GM15510 (cell line): ENCODE results near the gene TACR1.

Source experiments
- POLR2A ChIP-seq: IDR thresholded peaks from 3 replicates; pipeline ENCODE4 v1.6.1; 2011; ENCODE audit warnings: borderline replicate concordance; ENCODE audit not compliant: insufficient read length; ENCODE audit errors: extremely low read depth

Gene TACR1

DNA sequence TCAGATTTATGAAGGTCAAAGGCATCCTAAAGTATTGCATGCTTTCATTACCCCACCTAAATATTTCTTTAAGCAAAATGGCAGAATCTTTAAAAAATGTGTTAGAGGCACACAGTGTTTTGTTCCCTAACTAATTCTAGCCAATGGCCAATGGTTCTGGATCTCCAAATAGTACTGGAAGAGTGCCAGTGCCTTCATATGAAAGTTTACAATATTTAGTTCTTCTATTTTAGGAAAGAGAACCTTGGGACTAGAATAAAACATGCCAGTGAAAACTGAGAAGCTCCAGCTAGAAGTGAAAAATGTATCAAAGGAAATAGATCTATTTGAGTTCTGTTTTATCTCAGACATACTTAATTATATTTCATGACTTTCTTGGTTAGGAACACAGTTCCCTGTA, 37.1 kb downstream of the TACR1 start:
- no peak for TF ChIP-seq POLR2A

DNA sequence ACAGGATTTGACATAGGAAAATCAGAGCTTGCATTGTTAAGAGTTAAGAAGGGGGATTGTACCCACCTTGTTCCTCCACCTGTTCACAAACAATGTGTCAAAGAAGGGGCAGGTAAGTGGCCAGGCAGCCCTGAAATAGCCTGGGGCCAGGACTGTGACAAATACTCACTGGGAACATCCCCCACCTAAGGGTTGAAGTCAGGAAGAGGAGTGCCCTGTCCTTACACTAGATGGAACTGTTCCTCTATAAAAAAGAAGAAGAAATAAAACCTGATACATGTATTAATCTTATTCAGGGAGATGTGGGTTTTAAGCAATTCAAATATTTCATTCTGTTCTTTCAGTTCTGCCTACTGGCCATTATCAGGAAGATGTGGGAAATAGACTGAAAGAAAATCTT, 41.9 kb downstream of the TACR1 start:
- no peak for TF ChIP-seq POLR2A

DNA sequence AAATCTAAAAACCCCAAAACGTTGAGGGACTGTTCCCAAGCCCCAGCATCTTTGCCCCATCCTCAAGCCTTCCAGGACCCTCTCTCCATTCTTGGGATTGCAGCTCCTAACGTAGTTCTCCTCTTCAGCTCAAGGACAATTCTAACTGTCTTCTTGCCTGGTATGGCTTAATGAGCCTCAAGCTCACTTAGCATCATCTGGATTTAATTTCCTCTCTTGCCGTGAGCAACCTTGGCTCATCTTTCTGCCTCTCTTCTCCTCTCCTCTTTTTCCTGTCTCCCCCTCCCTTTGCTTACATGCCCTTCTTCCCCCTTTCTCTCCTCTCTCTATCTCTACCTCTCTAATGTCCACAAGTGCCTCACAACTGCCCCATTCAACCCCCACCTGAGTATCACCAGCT, 44.2 kb downstream of the TACR1 start:
- no peak for TF ChIP-seq POLR2A

DNA sequence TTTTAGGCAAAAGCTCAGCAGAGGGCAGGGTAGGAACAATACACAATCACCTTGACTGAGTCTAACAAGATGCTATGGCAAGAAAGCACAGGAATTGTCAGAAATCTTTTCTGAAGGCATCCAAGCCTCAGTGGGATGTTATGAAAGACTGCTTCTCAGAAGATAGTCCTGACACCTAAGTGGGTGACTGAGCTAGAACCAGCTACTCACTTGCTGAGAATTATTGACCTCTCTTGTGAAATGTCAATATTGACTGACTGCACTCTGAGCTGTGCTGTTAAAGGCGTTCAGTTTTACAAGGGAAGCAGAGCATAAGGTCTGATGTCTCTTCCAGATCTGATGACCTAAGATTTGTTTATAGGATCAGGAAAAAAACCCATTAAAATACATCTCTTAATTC, 46.1 kb downstream of the TACR1 start:
- no peak for TF ChIP-seq POLR2A

- TF ChIP-seq POLR2A: no peak
Observed at GRCh38 chr2:75146606-75147332, 52.6 kb downstream of the TACR1 start.

- no peak for TF ChIP-seq POLR2A
Observed at GRCh38 chr2:75142081-75142480, 57.2 kb downstream of the TACR1 start.

GRCh38 chr2:75140288-75140687, 59.0 kb downstream of the TACR1 start:
- TF ChIP-seq POLR2A: no peak

GRCh38 chr2:75139171-75139570, 60.1 kb downstream of the TACR1 start:
- no peak for TF ChIP-seq POLR2A

DNA sequence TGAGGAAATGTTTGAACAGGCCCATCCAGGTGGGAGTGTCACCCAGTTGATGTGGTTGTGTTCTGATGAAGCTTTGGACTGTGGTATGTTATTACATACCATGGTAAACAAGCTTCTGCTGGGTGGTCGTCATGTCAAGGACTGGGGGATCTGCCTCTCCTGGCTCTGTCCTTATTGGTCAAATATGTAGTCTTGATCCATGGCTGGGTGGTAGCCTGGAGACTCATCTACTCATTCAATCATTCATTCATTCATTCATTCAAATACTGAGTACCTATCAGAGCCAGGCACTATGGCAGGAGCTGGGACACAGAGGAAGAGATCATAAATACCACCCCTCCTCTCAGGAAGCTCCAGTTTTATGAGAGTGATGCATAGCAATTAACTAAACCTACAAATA, 60.8 kb downstream of the TACR1 start:
- TF ChIP-seq POLR2A: no peak

- no peak for TF ChIP-seq POLR2A
Observed at GRCh38 chr2:75135776-75136400, 63.4 kb downstream of the TACR1 start.

DNA sequence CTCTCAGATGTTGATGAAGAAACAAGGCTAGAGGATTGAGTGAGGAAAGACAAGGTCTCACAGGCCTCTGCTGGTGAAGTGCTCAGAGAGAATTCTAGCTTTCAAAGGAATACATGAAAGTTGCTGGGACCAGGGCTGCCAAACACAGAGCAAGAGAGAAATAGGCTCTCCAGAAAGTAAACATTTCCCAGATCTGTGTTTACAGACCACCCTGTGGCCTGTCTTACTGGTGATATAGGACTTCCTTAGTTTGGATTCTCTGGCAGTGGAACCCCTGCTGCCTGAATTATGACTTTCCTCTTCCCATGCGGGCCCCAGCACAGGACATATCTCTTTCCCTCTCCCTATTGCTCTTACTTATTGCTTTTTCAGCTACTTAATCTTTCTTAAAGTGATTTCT, 64.5 kb downstream of the TACR1 start:
- no peak for TF ChIP-seq POLR2A

DNA sequence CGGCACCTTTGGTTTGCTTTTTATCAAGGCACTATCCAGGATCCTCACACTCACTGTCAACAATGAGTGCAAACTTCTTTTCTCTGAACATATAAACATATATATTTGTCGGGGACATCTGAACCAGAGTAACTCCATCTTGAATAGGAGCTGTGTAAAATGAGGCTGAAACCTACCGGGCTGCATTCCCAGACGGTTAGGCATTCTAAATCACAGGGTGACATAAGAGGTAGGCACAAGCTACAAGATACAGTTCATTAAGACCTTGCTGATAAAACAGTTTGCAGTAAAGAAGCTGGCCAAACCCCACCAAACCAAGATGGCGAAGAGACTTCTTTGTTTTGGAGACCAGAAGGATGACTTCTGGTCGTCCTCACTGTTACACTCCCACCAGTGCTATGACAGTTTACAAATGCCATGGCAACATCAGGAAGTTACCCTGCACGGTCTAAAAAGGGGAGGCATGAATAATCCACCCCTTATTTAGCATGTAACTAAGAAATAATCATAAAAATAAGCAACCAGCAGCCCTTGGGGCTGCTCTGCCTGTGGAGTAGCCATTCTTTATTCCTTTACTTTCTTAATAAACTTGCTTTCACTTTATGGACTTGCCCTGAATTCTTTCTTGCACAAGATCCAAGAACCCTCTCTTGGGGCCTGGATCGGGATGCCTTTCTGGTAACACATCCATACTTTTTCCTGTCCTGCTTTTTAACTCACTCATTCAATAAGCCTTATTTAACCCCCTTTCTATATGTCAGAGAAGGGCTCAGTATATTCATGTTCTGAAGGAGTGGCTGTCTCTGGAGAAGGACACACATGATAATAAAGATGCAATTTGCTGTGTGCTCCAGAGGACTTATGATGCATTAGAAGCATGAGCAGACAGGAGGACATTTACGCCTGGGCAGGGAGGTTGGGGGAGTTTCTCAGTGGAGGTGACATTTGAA, 65.4 kb downstream of the TACR1 start:
- no peak for TF ChIP-seq POLR2A

DNA sequence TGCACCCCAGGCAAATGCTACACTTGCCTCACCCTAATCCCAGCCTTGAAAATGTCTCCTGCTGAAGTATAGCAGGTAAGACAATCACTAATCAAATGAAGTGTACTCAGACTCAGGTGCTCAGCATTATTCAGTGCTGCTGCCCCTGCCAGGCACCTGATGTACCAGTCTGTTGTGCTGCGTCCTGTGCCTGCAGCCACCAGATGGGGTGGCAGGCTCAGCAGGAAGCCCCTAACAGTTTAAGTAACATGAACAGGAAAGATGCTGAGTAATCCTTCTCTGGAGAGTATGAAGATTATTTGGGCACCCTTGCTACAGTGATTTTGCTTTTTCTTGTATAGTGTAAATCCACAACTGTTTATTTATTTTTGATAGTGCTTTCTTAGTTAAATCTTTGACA, 69.1 kb downstream of the TACR1 start:
- no peak for TF ChIP-seq POLR2A

GRCh38 chr2:75123876-75124275, 75.4 kb downstream of the TACR1 start:
- TF ChIP-seq POLR2A: no peak

DNA sequence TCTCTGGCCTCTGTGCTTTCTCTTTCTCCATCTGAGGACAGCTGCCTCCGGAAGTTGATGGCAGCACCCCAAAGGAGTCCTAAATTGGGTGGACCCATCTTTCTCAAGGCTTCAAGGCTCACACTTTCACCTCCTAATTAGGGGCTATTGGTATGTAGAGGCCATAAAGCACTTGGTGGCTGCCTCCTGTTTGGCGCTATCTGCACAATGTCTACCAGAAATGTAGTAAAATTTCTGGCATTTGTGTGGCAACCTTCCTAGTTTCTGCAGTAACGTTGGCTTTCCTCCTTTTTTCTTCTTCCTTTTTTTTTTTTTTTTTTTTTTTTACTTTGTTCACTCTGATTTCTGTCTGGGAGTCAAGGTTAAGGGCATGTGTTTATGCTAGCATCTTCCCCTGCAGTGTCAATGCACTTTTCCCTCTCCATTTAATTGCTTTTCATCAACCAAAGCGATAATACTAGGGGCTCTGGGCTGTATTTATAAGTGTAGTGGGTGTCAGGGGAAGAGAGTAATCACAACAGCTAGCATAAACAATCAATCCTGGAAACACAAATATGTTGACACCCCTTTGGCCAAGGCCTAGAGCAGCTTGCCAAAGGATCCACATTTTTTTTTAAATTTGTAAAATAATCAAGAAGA, 86.0 kb downstream of the TACR1 start:
- no peak for TF ChIP-seq POLR2A
